NCI-H187 treated with DMSO at 0.1 percent for 48 hours (cell line): ENCODE measurements around the gene RAPGEF4.

Experiments used
- DNase-seq: peaks from one replicate; lab custom pipeline; 2025; lab: John Stamatoyannopoulos, UW

Gene RAPGEF4

GRCh38 chr2:172997031-172997430 is 261.4 kb downstream of the RAPGEF4 start:
- no peak for DNase-seq

- DNase-seq, result no peak
Measured at GRCh38 chr2:172998547-172999272, 263.1 kb downstream of the RAPGEF4 start.

GRCh38 chr2:172999641-173000386 is 264.2 kb downstream of the RAPGEF4 start:
- no peak for DNase-seq

GRCh38 chr2:173001664-173002604 is 266.3 kb downstream of the RAPGEF4 start:
- no peak for DNase-seq

GRCh38 chr2:173002751-173003541 is 267.3 kb downstream of the RAPGEF4 start:
- DNase-seq, result no peak

GRCh38 chr2:173008786-173009185 is 273.1 kb downstream of the RAPGEF4 start:
- no peak for DNase-seq

- no peak for DNase-seq
Measured at GRCh38 chr2:173010233-173010632, 274.6 kb downstream of the RAPGEF4 start.

- no peak for DNase-seq
Measured at GRCh38 chr2:173016451-173016850, 280.8 kb downstream of the RAPGEF4 start.

GRCh38 chr2:173017646-173018420 is 282.2 kb downstream of the RAPGEF4 start:
- no peak for DNase-seq

- DNase-seq, result no peak
Measured at GRCh38 chr2:173019755-173020154, 284.1 kb downstream of the RAPGEF4 start.

GRCh38 chr2:173021939-173022371 is 286.3 kb downstream of the RAPGEF4 start:
- DNase-seq, result no peak

- DNase-seq, result no peak
Measured at GRCh38 chr2:173023718-173024117, 288.1 kb downstream of the RAPGEF4 start.

- no peak for DNase-seq
Measured at GRCh38 chr2:173026479-173026878, 290.8 kb downstream of the RAPGEF4 start.

GRCh38 chr2:173027181-173028128 is 291.8 kb downstream of the RAPGEF4 start:
- peak; percentile 2 for DNase-seq

- DNase-seq, result no peak
Measured at GRCh38 chr2:173028141-173028540, 292.5 kb downstream of the RAPGEF4 start.

- no peak for DNase-seq
Measured at GRCh38 chr2:173028671-173029070, 293.0 kb downstream of the RAPGEF4 start.

- DNase-seq, result no peak
Measured at GRCh38 chr2:173030561-173031490, 295.2 kb downstream of the RAPGEF4 start.

GRCh38 chr2:173032032-173032431 is 296.4 kb downstream of the RAPGEF4 start:
- DNase-seq, result no peak
